Daoy (cell line): Measurements from ENCODE around the gene LIPC. TPM values are rescaled to one million over a fixed set of nuclear protein-coding genes. Genes with fewer than 3 reads are reported as not detected.

Experiments used
- DNase-seq: peaks from one replicate; pipeline ENCODE4 v3.0.0-alpha.2; 2015; ENCODE audit warnings: low read depth
- total RNA-seq: library from RNA; depleted of rRNA; stranded (reverse); fragments of >200 nt; shearing (Covaris generic); gene quantifications from 2 replicates; pipeline ENCODE4 v1.2.3, GENCODE V29; 2014; rRNA removed

Gene LIPC
- 0.74 and 1.5 TPM in 2 replicates for total RNA-seq

DNA sequence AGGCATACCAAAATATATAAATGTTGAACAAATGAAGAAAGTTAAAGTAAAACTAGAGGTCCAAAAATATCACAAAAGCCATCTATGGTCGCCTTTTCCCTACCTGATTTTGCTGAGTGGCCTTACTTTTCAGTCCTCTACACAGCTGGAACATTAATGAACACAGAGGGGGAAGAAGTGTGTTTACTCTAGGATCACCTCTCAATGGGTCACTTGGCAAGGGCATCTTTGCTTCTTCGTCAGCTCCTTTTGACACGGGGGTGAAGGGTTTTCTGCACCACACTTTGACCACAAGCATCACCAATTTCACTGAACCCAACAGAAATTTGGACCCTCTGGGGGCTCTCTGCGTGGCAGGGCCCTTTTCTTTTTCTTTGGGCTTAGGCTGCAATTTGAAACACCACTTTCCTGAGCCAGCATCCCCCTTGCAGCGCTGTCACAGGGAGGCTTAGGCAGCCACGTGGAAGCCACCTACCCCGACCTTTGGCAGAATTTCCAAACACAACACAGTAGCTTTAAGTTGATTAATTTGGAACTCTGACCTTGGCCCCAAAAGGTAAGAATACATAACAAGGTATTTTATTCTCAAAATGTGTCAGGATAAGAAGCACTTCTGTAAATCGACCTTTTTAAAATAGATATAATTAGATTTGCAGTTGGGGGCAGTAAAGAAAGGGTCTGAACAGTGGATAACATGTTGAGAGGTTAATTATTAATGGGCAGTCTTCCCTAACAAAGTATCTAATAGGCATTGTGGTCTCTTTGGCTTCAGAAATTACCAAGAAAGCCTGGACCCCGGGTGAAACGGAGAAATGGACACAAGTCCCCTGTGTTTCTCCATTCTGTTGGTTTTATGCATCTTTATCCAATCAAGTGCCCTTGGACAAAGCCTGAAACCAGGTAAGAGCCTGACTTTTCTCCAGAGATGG lies at the start of gene LIPC:
Gene LIPC (plus strand): TSS at position 771 of the 929 bp plus-strand sequence. CDS start 42 bp downstream, at position 813.
- DNase-seq = no peak

DNA sequence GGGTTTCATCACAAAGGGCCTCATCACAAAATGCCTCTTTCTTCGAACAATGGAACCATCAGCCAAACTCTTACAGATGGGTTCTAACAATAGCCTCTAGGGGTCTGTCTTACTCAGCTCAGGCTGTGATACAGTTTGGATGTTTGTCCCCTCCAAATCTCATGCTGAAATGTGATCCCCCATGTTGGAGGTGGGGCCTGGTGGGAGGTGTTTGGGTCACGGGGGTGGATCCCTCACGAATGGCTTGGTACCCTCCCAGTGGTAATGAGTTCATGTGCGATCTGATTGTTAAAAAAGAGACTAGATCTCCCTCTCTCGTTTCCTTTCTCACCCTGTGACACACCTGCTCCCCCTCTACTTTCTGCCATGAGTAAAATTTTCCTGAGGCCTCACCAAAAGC lies 47.9 kb upstream of the LIPC start:
- DNase-seq = peak; percentile 12

DNA sequence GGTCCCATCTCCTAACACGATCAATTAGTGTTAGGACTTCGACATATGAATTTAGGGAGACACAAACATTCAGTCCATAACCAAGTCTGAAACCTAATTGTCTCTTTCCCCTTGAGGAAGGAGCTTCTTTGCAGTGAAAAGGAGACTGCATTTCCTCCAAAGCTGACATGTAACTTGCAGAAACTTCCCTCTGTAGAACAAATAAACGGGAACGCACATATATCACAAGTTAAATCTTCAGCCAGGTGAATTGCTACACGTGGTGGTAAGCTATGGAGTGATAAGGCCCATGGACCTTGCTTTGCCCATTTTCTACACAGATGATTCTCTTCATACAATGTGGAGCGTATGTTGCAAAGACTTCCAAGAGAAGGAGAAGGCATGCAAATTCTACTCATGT lies 47.1 kb upstream of the LIPC start:
- no peak for DNase-seq

DNA sequence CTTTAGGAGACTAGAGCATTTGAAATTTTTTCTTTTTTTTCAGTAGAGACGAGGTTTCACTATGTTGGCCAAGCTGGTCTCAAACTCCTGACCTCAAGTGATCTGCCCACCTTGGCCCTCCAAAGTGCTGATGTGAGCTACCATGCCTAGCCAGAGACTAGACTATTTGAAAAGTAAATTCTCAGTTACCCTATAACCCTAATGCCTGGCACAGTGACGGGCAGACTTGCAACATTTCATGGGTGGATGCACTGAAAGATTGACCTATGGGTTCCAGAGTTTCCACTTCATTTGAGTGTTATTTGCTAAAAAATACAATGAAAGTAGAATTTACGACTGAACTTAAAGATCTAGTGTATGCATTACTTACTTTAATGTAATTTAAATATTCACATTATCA lies 45.7 kb upstream of the LIPC start:
- DNase-seq = no peak

DNA sequence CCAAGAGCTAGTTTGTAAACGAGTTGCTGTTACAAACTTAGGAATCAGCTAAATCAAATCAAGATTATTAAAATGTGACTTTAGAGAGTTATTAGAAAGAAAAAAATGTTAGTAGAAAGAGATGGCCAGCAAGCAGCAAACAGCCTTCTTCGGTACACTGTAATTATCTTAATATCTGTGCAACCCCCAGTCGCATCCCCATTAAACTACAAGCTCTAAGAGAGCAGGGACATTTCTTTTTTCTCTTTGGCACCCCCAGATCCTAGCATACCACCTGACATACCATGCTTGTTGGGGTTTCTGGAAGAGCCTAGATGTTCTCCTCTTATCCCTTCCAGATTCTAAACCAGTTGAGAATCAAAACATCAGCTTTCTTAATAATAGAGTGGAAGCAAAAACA lies 45.1 kb upstream of the LIPC start:
- DNase-seq = no peak

DNA sequence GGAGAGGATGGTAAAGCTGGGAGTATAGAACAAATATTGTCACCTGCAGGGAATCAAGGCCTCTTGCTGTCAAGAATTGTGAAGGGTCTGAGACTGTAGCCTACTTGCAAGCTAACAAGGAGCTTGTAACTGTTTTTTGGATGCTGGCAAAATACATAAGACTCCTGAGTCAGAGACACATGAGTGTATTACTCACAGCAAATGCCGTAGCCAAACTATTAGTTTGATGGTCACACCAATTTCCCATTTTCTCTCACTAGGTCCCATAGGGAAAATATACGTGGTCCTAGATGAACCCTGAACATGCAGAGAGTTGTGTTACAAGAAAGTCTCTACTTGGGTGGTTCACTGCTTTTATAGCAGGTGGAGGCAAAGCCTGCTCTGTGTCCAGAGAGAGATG lies 44.7 kb upstream of the LIPC start:
- peak; percentile 20 for DNase-seq

DNA sequence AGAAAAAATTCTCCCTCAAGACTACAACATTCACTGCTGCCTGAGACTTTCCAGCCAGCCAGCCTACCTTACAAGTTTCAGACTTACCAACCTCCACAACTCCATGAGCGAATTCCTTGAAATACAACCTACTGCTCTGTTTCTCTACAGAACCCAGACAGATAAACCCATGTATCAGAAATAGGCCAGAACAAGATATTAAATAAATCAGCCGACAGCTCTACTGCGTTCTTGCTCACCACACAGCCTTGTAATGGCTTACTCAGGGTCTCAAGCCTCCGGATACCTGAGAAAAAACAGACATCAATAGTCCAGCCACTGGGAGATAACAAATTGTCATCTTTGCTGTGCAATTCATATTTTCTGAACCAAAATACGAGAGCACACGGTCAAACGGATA lies 43.6 kb upstream of the LIPC start:
- DNase-seq = no peak

DNA sequence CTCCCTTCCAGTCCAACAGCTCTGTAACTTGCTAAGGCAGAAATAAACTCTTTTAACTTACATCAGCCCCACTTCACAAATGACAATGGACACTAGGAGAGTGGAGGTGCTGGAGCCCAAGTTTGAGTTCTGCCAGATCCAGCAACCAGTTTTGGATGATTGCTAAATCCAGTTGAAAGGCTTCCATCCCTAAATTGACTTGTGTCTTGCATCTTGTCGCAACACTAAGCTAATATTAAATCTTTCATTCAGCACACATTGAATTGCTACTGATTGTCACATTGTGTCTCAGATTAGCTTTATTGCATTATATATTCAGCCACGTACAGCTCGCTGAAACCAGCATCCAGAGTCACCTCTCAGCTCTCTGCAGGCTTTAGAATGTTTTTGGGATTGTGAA lies 41.7 kb upstream of the LIPC start:
- no peak for DNase-seq

DNA sequence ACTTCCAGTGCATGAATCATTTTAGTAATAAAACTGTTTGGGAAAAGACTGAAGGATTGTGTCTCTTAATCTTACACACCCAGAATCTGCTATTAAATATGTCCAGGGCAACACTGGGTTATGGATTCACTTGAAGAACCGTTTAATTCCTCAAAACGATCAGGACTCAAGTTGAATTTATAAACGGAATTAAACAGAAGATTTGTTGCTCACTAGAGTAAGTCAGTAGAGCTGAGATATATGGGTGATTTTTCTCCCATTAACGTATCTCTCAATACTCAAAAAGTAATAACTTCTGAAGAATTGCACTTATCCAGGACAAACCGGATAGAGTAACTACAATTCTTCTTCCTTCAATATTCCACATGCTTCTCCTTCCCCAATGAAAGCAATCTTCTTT lies 41.1 kb upstream of the LIPC start:
- no peak for DNase-seq

DNA sequence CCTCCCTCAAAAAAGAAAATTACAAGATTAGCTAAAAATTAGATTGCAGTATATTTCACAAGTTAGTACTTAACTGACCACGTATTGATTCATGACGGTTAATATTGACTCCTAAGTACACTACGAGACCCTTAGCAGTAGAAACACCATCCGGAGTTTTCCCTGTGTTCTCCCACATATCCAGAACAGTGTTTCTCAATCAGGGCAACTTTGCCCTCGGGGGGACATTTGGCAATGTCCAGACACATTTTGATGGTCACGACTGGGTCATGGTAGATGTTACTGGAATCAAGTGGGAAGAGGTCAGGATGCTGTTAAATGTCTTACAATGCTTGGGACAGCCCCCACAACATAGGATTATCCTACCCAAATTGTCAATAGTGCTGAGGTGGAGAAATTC lies 40.7 kb upstream of the LIPC start:
- DNase-seq = no peak

DNA sequence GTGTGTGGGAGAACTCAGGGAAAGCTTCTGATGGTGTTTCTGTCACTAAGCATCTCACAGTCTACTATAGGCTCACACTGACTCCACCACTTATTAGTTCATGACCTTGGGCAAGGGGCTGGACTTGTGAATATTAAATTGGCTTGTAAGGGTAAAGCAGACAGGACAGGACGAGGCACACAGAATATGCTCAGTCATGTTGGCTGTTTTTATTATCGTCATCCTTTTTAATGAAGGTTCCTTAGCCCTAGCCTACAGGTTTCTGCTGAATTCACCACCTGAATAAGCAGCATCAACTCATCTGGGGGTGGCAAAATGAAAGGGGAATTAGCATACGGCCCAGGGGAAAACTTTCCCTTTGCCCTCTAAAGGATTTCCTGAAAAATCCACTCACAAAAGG lies 39.6 kb upstream of the LIPC start:
- no peak for DNase-seq

DNA sequence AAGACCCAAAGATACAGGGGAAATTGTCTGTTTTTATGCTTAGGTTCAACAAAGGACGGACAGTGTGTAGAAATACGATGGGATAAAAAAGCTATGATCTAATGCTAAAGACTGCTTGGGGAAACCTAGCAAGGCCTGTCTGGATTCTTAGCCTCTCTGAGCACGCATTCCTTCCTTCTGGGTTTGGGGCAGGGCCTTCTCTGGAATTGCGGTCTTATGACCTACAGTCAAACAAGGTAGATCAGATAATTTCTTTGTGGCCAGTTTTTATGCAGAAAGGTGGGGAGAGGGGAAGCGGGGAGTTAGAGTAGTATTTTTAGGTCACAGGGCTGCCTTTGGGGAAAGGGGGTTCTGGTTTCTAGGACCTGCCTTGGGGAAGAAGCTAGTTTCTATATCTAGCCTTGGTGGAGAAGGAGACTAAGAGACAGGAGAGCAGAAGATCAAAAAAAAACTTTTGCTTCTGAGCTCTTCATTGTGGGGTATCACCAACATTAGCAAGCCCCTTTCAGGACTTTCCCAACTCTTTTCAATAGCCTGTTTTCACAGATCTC lies 39.1 kb upstream of the LIPC start:
- no peak for DNase-seq

DNA sequence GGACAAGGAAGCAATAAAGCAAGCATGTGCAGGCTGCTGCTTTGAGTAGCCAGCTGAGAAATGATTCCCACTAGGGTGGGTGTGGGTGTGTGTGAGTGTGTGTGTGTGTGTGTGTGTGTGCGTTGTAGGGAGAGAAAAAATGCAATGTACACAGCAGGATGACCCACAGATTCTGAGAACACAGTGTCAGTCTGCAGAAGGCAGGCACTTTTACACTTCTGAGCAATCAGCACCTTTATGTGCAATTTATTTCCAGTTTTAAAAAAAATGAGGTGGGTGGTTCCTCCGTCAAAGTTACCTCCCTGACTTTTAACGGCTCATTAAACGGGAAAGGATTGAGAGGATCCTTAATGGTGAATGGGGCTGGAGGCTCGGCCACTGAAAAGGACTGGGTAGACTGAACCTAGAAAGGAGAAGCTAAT lies 38.5 kb upstream of the LIPC start:
- DNase-seq = no peak

DNA sequence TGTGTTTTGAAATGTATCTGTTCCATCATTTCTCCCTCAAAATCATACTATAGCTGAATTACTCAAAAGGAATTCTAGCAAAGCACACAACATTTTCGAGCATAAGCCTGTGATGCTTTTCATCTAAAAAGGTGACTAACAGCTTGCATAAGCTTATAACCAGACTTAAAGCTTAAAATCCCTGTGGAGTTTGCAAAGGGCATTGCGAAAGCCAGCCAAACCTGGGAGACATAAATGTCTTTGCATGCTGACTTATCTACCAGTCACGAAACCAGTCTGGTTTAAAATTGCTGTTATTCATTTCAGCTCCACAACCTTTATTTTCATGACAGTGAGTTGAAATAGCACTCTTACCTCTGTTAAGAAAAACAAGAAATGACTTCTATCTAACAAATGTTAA lies 35.6 kb upstream of the LIPC start:
- peak; percentile 61 for DNase-seq

DNA sequence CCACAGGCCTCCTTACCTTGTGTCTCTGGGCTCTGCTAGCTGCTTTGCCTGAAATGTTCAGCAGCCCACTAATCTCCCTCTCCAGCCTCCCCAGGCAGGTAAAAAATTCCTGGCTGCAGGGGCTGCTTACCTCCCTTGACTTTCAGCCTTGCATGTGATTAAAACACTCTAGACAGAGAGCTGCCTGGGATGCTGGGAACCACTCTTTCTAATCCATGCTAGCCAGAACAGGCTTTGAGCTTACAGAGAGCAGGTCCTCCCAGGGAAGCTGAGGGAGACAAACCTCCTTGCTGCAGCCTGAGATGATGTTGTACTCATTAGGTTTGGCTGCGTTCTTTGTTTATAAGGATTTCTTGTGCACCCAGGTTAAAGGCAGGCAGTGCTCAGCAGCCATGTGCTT lies 33.7 kb upstream of the LIPC start:
- no peak for DNase-seq

DNA sequence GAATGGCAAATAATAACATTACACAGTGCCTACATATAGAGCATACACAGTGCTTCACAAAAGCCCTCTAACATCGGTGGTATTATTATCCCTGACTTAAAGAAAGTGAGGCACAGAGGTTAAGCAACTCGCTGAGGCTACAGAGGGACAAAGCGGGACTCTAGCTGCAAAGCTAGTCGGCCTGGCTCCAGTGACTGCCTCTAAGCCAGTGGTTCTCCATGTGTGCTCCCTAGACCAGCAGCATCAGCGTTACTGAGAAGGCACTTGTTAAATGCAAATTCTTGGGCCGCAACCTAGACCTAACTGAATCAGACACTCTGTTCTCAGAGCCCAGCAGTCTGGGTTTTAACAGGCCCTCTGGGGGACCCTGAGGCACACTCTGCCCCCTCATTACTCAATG lies 33.1 kb upstream of the LIPC start:
- no peak for DNase-seq

DNA sequence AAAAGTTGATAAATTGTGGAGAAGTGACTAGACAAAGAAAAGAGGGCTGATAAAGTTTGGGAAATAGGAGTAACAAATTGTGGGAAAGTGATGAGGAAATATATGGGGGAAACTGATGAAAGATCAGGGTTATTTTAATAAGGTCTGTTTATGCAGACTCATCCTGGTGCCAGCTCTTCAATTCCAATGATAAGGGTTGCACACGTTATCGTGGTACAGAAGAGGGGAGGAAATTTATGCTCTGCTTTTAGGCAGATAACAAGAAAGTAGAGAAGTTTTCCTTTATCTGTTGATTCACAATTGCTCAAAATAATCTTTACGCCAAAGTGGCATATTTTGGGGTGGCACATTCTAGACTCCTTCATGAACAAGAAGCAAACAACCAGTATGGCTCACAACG lies 32.1 kb upstream of the LIPC start:
- no peak for DNase-seq

DNA sequence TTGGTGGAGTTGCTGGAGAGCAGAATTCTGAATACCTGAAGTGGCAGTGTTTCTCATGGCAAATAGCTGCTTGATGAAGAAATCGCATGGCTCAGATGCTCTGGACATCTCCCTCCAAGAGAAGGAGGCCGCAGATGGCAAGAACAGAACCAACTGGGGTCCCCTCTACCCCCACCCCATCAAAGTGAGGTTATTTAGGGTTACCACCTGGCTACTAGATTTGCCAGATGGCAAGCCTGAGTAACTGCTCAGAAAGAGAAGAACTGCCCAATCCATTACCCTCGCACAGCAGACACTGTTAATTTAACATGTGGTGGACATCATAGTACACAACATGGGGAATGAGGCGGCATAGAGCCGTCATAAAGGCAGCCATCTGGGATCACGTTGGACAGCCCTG lies 30.5 kb upstream of the LIPC start:
- DNase-seq = no peak

DNA sequence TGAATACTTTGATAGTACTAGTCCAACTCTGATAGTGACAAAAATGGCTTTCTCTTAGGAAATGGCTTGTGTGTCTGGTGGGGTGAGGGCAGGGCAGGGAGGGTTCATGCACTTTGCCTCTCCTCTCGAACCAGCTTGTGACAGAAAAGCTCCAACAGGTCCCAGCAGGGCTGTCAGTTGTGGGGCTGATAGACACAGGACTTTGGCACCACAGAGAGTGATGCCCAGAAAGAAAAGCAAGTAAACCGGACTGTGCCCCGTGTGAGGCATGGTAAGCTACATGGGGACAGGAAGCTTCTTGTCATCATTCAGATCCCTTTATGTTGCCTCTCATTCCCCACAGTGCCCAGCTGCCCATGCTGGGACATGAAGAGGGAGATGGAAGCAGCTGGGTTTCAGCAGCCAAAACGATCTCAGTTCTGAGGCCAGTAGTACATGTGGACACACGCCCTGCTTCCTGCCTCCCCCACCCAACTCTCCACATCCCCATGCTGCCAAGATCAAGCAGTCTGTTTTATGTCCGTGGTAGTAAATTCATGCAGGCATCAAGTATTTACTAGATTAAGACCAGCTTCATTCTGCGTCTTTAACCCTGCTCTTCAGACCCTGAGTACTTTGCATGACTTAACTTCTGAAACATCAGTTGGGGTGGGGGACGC lies 29.7 kb upstream of the LIPC start:
- DNase-seq = no peak

DNA sequence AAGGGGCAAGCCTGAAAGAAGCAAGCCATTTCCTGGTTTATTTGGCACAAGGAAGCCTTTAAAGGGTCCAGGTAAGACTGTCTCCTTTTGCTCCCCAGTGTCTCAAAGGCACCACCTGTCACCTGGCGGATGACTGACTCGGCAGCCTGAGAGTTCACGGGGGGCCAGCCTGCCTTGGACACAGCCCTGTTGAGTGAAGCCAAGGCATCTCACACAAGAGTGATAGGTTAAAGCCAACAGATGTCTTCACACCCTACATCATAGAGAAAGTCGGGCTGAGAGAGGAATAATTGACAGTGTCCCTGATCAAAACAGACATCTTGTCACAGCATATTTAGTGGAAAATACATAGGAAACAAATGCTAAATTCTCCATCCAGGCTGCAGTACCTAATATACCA lies 28.2 kb upstream of the LIPC start:
- DNase-seq = no peak

DNA sequence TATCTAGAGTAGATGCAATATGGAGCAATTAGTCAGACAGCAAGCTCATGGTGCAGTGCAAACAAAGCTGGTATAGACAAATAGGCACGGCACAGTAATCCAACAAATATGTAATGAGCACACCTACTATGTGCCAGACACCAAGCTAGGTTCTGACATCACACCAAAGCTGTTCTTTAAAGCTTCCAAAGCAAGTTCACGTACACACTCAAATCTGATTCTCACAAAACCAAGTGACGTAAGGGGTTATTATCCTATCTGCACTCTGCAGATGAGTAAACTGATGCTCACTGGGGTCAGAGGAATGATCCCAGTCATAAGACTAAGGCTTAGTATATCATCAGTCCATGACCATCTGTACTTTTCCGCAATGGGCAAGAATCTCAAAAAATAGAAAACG lies 27.8 kb upstream of the LIPC start:
- DNase-seq = no peak

DNA sequence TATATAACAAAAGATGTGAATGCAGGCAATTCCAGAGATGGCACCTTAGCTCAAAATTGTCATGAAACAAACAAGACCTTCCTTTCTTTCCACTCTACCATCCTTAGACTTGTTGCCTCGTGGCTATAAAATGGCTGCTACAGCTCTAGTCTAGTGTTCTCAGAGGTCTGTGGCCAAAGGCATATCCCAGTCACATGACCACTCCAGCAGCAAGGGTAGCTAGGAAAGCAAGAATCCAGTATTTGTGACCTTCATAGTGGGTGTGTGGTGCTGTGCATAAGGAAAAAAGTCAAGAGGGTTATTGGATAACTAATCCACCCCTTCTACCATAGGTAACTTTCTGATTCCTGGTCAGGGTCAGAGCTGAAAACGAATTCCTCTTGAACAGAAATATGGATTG lies 27.1 kb upstream of the LIPC start:
- no peak for DNase-seq

DNA sequence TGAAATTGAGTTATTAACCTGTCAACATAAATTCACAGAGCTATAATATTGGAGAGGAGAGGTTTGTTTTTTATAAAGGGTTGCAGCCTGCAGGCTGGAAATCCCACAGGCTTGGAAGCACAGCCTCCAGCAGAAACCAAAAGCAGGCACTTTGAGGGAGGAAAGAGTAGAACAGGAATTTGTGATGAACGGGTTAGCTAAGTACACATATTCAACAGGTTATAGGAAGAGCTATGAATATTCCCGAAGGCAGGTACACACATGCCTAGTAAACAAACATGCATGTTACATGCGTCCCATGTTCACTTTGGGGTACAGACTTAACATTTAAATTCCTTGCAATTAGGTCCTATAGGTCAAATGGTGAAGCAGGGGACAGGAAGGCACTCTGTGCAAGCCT lies 25.9 kb upstream of the LIPC start:
- DNase-seq = no peak
